GM12878 (cell line): ENCODE data around the gene IVL. TPM values are rescaled to one million over a fixed set of nuclear protein-coding genes. Genes with fewer than 3 reads are reported as not detected.

Source experiments
- ATAC-seq: fragments of 200-7000 bp; cut with Tn5 transposase; 3 replicates; pipeline ENCODE4 v1.9.1; 2020; ENCODE audit warnings: mild to moderate bottlenecking, moderate library complexity
- BruUV-seq: library from RNA; stranded (reverse); fragments of 400-500 nt; replicated peaks from 2 replicates; lab custom pipeline; 2021; lab: Mats Ljungman, UMichigan
- CTCF ChIA-PET: fragments of 300-600 bp; sonication (Branson Sonifier 250); formaldehyde crosslinking; extraction: SDS; loops from one replicate; lab custom pipeline; 2021; ENCODE audit warnings: inconsistent platforms; lab: Yijun Ruan, JAX
- POLR2A ChIA-PET: fragments of 350-600 bp; formaldehyde crosslinking; extraction: SDS; loops from one replicate; lab custom pipeline; 2021; ENCODE audit warnings: inconsistent platforms; lab: Charles Lee
- RAD21 ChIA-PET: fragments of 300-600 bp; sonication (Branson Sonifier 250); formaldehyde crosslinking; loops from one replicate; lab custom pipeline; 2023; ENCODE audit warnings: antibody characterized with exemption; ENCODE audit not compliant: unreplicated experiment; lab: Charles Lee
- SMC1A ChIA-PET: fragments of 300-600 bp; sonication (Branson Sonifier 250); formaldehyde crosslinking; loops from one replicate; lab custom pipeline; 2023; ENCODE audit not compliant: unreplicated experiment, uncharacterized antibody; lab: Charles Lee
- DNase-seq: peaks from one replicate; pipeline ENCODE4 v3.0.0-alpha.2; 2011; ENCODE audit warnings: low read depth, low spot score
- FAIRE-seq: peaks from 3 replicates; lab custom pipeline; 2011; peaks lifted over from hg19 to GRCh38; lab: Jason Lieb, UNC
- H2AFZ ChIP-seq: 2 replicates; pipeline ENCODE4 v1.6.0; 2011; ENCODE audit warnings: low read depth, low read length, control low read depth; ENCODE audit not compliant: control insufficient read depth
- H3K27ac ChIP-seq: 2 replicates; pipeline ENCODE4 v1.5.1; 2011; ENCODE audit warnings: control low read depth; ENCODE audit not compliant: control insufficient read depth, insufficient read depth
- H3K27me3 ChIP-seq, 2 experiments: replicated peaks in 1 of 2; 2 replicates each; pipeline versions ENCODE4 v1.6.0 to v1.6.1; 2011; ENCODE audit warnings: low read length in 1 of 2; ENCODE audit not compliant: control insufficient read depth in 2 of 2, insufficient read depth in 2 of 2
- H3K36me3 ChIP-seq, 2 experiments: 2 replicates each; pipeline ENCODE4 v1.5.1; 2011; ENCODE audit warnings: low read length in 1 of 2; ENCODE audit not compliant: control insufficient read depth in 2 of 2, insufficient read depth in 2 of 2
- H3K4me1 ChIP-seq: 2 replicates; pipeline ENCODE4 v1.6.1; 2011; ENCODE audit warnings: mild to moderate bottlenecking, low read length, moderate library complexity, mixed read lengths; ENCODE audit not compliant: control insufficient read depth, insufficient read depth
- H3K4me2 ChIP-seq: 2 replicates; pipeline ENCODE4 v1.6.0; 2011; ENCODE audit warnings: control low read depth; ENCODE audit not compliant: control insufficient read depth, insufficient read depth
- H3K4me3 ChIP-seq: fragments of 200-600 bp; sonication (generic); 2 replicates; pipeline ENCODE4 v1.5.1; 2016
- H3K79me2 ChIP-seq: 2 replicates; pipeline ENCODE4 v1.6.0; 2011; ENCODE audit warnings: low read length; ENCODE audit not compliant: control insufficient read depth, insufficient read depth
- H3K9ac ChIP-seq: 2 replicates; pipeline ENCODE4 v1.8.0; 2011; ENCODE audit warnings: low read length, control low read depth, mixed read lengths; ENCODE audit not compliant: control insufficient read depth, insufficient read depth
- H3K9me3 ChIP-seq: replicated peaks from 3 replicates; pipeline ENCODE4 v1.5.1; 2011; ENCODE audit warnings: mild to moderate bottlenecking, low read length; ENCODE audit not compliant: control insufficient read depth, insufficient read depth
- H4K20me1 ChIP-seq: 2 replicates; pipeline ENCODE4 v1.6.0; 2011; ENCODE audit not compliant: control insufficient read depth, insufficient read depth
- GATAD2B ChIP-seq: fragments of 450-650 bp; conservative IDR thresholded peaks from 2 replicates; pipeline ENCODE4 v1.6.1; 2017; ENCODE audit warnings: low read depth, mild to moderate bottlenecking, moderate library complexity
- HCFC1 ChIP-seq: fragments of 150-350 bp; IDR thresholded peaks from 2 replicates; pipeline ENCODE4 v1.6.1; 2014; ENCODE audit warnings: low read length
- MEF2A ChIP-seq: IDR thresholded peaks from 2 replicates; pipeline ENCODE4 v1.6.1; 2011; ENCODE audit warnings: low read depth, mild to moderate bottlenecking, low read length, moderate library complexity; ENCODE audit not compliant: insufficient read depth
- MXI1 ChIP-seq: fragments of 150-350 bp; IDR thresholded peaks from 2 replicates; pipeline ENCODE4 v1.6.1; 2011; ENCODE audit warnings: low read depth, mild to moderate bottlenecking, inconsistent platforms, low read length, improper control_type of control experiment
- MYB ChIP-seq: fragments of 150-350 bp; IDR thresholded peaks from 2 replicates; pipeline ENCODE4 v1.6.1; 2014; ENCODE audit warnings: mild to moderate bottlenecking, low read depth, low read length, borderline replicate concordance
- NR2C2 ChIP-seq: IDR thresholded peaks from 2 replicates; pipeline ENCODE4 v1.6.1; 2011; ENCODE audit warnings: borderline replicate concordance, low read depth; ENCODE audit not compliant: control insufficient read depth, insufficient read length
- RCOR1 ChIP-seq: conservative IDR thresholded peaks from 2 replicates; pipeline ENCODE4 v1.6.1; 2012; ENCODE audit warnings: low read depth, low read length, improper control_type of control experiment
- SMAD1 ChIP-seq: fragments of 450-650 bp; IDR thresholded peaks from 2 replicates; pipeline ENCODE4 v1.6.1; 2018; ENCODE audit warnings: mild to moderate bottlenecking, low read depth; ENCODE audit not compliant: partially characterized antibody
- SREBF1 ChIP-seq: IDR thresholded peaks from 2 replicates; pipeline ENCODE4 v1.6.1; 2012; ENCODE audit warnings: mild to moderate bottlenecking, low read length
- SRF ChIP-seq, 2 experiments: IDR thresholded peaks; 2 replicates each; pipeline ENCODE4 v1.6.1; 2011; ENCODE audit warnings: low read depth in 2 of 2, low read length in 2 of 2, mild to moderate bottlenecking in 1 of 2, moderate library complexity in 1 of 2
- TARDBP ChIP-seq: IDR thresholded peaks from 2 replicates; pipeline ENCODE4 v1.6.1; 2016; ENCODE audit warnings: borderline replicate concordance
- ZBED1 ChIP-seq: IDR thresholded peaks from 2 replicates; pipeline ENCODE4 v1.6.1; 2016; ENCODE audit warnings: borderline replicate concordance
- WGBS: methylation state at CpG from one replicate; pipeline ENCODE4 v1.1.6; 2016; ENCODE audit warnings: low lambda C conversion rate; ENCODE audit not compliant: insufficient replicate concordance, insufficient coverage; ENCODE audit errors: missing lambda C conversion rate; 5-methylcytosine and 5-hydroxymethylcytosine counted together
- in situ Hi-C: fragments of 300-500 bp; cut with MboI; formaldehyde crosslinking; loops from 9 replicates; pipeline ENCODE4 v1.14.3; 2018; ENCODE audit warnings: mixed read lengths
- intact Hi-C: fragments of 100-400 bp; cut with micrococcal nuclease; formaldehyde crosslinking; loops from one replicate; pipeline ENCODE4 v1.14.2; 2022; ENCODE audit not compliant: unreplicated experiment
- polyA plus RNA-seq, 11 experiments: library from polyadenylated mRNA; depleted of rRNA in 4 of 11; unstranded in 6 of 11; stranded (reverse) in 5 of 11; fragments of >200 nt; fragmentation: Nextera tagmentation in 4 of 11; fragmentation: Illumina TruSeq in 1 of 11; extraction: Ambion mirVana in 4 of 11; extraction: Trizol in 1 of 11; gene quantifications; 1 replicate in 1 of 11; 2 replicates in 10 of 11; pipeline versions ENCODE4 v1.2.1 to v1.2.3, GENCODE V29; 2011 to 2016; ENCODE audit warnings: inconsistent platforms in 2 of 11, missing spikeins in 2 of 11, low read depth in 1 of 11
- total RNA-seq, 4 experiments: library from RNA; depleted of rRNA in 3 of 4; stranded (reverse); fragments of >200 nt in 3 of 4; fragmentation: Illumina TruSeq in 1 of 4; extraction: Trizol in 1 of 4; gene quantifications; 2 replicates each; pipeline versions ENCODE4 v1.2.1 to v1.2.3, GENCODE V29; 2013 to 2021
- TF ChIP-seq, protein P1 (sequence below): IDR thresholded peaks from 2 replicates; pipeline ENCODE4 v1.6.1; 2011; ENCODE audit warnings: low read depth, low read length, improper control_type of control experiment, borderline replicate concordance
- TF ChIP-seq, protein P2 (sequence below): fragments of 450-650 bp; formaldehyde crosslinking; IDR thresholded peaks from 2 replicates; pipeline ENCODE4 v1.5.0; 2022; ENCODE audit warnings: mild to moderate bottlenecking, missing genetic modification characterization
- TF ChIP-seq, protein P3 (sequence below): fragments of 450-650 bp; formaldehyde crosslinking; IDR thresholded peaks from 2 replicates; pipeline ENCODE4 v1.4.0; 2022; ENCODE audit warnings: mild to moderate bottlenecking, moderate library complexity

IVL gene
- total and polyA plus RNA-seq, 10 of the 15 experiments (the other 5 are each of a cell fraction or from before 2014, with no cell fraction given), result 1.4 to 20.3 (median 13.4) TPM

DNA sequence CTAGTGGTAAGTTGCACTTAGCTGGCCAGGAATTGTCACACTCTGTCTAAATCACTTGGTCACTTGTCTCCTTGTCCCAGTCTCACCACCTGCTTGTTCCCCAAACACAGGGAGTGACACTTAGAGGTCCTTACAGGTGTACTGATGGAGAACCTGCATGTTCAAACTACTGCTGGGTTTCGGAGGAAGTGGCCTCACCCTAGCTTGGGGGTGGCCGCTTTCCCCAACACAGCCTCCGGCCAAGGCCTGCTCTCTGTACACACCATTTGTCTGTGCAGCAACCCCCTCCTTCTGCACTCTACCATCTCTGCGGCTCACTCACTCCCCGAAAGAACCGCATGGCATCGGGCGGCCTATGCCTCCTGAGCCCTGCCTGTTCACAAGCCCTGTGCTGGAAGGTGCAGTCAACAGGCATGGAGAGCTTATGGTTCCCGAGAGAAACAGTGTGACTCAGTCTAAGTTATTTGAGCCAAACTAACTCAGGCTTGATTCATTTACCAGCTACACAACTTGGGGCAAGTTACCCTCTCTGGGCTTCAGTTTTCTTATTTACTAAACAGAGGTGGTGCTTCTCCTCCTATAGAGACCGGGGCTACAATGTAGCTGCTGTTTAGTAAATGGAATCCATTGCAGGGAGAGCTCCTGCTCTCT, 51.6 kb downstream of the IVL start:
- POLR2A ChIA-PET, result no interaction called here

More for the DNA sequence above, 51.6 kb downstream of the IVL start:
- in situ Hi-C loops, result no loop called here
- Histone ChIP-seq H3K4me1 (no peaks in the 10 kb centered on the region), H4K20me1 (no peaks in the 10 kb centered on the region), H3K9me3 (no peaks in the 10 kb centered on the region), H3K27me3 (peaks cover 0 to 2% of the 10 kb centered on the region in 2 experiments; a peak in 1 of 4 replicates), H3K9ac (no peak overlapping the region), H3K36me3 (no peaks in the 10 kb centered on the region), H3K79me2 (no peaks in the 10 kb centered on the region), H3K27ac (no peak overlapping the region), H2AFZ (no peak overlapping the region), H3K4me3 (no peak overlapping the region), H3K4me2 (no peak overlapping the region)
- 61% methylated on average over 10 of the region's 10 CpGs for WGBS
- FAIRE-seq, result no peak
- SMC1A ChIA-PET, result interaction anchor here (1.6 to 2.7 kb wide), 2 partner anchors 14 to 232 kb away, joined by 4 to 28 read pairs; no protein-coding TSS in a partner anchor
- intact Hi-C loops, result loop anchor here (1.0 to 10.0 kb wide), 2 partner anchors 232 to 265 kb away; no protein-coding TSS in a partner anchor
- no peak for DNase-seq
- CTCF ChIA-PET, result interaction anchor here (1.2 to 7.6 kb wide), 10 partner anchors 9 to 318 kb away, joined by 3 to 66 read pairs (median 5); partner anchors contain the start of gene SPRR2A
- no peak for TF ChIP-seq SMAD1
- TF ChIP-seq MEF2A, result no peak
- TF ChIP-seq MYB, result no peak
- TF ChIP-seq SREBF1, result no peak
- no peak for TF ChIP-seq NR2C2
- no peak for TF ChIP-seq GATAD2B
- TF ChIP-seq, protein P1, sequence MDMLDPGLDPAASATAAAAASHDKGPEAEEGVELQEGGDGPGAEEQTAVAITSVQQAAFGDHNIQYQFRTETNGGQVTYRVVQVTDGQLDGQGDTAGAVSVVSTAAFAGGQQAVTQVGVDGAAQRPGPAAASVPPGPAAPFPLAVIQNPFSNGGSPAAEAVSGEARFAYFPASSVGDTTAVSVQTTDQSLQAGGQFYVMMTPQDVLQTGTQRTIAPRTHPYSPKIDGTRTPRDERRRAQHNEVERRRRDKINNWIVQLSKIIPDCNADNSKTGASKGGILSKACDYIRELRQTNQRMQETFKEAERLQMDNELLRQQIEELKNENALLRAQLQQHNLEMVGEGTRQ, result no peak
- TF ChIP-seq ZBED1, result no peak
- no peak for TF ChIP-seq SRF (IDR thresholded peaks at IDR 0.05; ENCODE audit: low read depth in 2 of 2, low read length in 2 of 2)
- no peak for TF ChIP-seq MXI1
- TF ChIP-seq, protein P2, sequence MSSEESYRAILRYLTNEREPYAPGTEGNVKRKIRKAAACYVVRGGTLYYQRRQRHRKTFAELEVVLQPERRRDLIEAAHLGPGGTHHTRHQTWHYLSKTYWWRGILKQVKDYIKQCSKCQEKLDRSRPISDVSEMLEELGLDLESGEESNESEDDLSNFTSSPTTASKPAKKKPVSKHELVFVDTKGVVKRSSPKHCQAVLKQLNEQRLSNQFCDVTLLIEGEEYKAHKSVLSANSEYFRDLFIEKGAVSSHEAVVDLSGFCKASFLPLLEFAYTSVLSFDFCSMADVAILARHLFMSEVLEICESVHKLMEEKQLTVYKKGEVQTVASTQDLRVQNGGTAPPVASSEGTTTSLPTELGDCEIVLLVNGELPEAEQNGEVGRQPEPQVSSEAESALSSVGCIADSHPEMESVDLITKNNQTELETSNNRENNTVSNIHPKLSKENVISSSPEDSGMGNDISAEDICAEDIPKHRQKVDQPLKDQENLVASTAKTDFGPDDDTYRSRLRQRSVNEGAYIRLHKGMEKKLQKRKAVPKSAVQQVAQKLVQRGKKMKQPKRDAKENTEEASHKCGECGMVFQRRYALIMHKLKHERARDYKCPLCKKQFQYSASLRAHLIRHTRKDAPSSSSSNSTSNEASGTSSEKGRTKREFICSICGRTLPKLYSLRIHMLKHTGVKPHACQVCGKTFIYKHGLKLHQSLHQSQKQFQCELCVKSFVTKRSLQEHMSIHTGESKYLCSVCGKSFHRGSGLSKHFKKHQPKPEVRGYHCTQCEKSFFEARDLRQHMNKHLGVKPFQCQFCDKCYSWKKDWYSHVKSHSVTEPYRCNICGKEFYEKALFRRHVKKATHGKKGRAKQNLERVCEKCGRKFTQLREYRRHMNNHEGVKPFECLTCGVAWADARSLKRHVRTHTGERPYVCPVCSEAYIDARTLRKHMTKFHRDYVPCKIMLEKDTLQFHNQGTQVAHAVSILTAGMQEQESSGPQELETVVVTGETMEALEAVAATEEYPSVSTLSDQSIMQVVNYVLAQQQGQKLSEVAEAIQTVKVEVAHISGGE (CRISPR knock-in tag), result no peak
- TF ChIP-seq TARDBP, result no peak
- no peak for TF ChIP-seq HCFC1
- TF ChIP-seq RCOR1, result no peak
- TF ChIP-seq, protein P3, sequence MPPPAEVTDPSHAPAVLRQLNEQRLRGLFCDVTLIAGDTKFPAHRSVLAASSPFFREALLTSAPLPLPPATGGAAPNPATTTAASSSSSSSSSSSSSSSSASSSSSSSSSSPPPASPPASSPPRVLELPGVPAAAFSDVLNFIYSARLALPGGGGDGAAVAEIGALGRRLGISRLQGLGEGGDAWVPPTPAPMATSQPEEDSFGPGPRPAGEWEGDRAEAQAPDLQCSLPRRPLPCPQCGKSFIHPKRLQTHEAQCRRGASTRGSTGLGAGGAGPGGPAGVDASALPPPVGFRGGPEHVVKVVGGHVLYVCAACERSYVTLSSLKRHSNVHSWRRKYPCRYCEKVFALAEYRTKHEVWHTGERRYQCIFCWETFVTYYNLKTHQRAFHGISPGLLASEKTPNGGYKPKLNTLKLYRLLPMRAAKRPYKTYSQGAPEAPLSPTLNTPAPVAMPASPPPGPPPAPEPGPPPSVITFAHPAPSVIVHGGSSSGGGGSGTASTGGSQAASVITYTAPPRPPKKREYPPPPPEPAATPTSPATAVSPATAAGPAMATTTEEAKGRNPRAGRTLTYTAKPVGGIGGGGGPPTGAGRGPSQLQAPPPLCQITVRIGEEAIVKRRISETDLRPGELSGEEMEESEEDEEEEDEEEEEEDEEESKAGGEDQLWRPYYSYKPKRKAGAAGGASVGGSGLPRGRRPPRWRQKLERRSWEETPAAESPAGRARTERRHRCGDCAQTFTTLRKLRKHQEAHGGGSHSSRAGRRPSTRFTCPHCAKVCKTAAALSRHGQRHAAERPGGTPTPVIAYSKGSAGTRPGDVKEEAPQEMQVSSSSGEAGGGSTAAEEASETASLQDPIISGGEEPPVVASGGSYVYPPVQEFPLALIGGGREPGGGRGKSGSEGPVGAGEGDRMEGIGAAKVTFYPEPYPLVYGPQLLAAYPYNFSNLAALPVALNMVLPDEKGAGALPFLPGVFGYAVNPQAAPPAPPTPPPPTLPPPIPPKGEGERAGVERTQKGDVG (CRISPR knock-in tag), result no peak
- ATAC-seq, result no peak
- no TSS peak for BruUV-seq
- RAD21 ChIA-PET, result interaction anchor here (0.8 to 2.1 kb wide), 4 partner anchors 163 to 236 kb away, joined by 3 to 27 read pairs (median 4); no protein-coding TSS in a partner anchor
